Endothelial cell of umbilical vein (primary cell): ENCODE data around the gene CD163L1. TPM values are rescaled to one million over a fixed set of nuclear protein-coding genes. Genes with fewer than 3 reads are reported as not detected.

ENCODE experiments used
- BruUV-seq: library from RNA; stranded (reverse); fragments of 400-500 nt; replicated peaks from 2 replicates; lab custom pipeline; 2021; lab: Mats Ljungman, UMichigan
- CTCF ChIA-PET: fragments of 300-600, 350-600 bp; sonication (Branson Sonifier 250); formaldehyde crosslinking; loops from one replicate; lab custom pipeline; 2021; ENCODE audit warnings: antibody characterized with exemption, inconsistent platforms; lab: Charles Lee
- POLR2A ChIA-PET: fragments of 300-600, 350-600 bp; sonication (Branson Sonifier 250); formaldehyde crosslinking; loops from one replicate; lab custom pipeline; 2021; ENCODE audit warnings: antibody characterized with exemption, inconsistent platforms; lab: Charles Lee
- DNase-seq: peaks from one replicate; pipeline ENCODE4 v3.0.0-alpha.2; 2011; ENCODE audit warnings: low read depth, low spot score
- FAIRE-seq: peaks from 2 replicates; lab custom pipeline; 2011; peaks lifted over from hg19 to GRCh38; lab: Jason Lieb, UNC
- H2AFZ ChIP-seq: 2 replicates; pipeline ENCODE4 v1.6.0; 2012; ENCODE audit warnings: low read depth, low read length, control low read depth, inconsistent platforms
- H3K27ac ChIP-seq: 2 replicates; pipeline ENCODE4 v1.5.1; 2011; ENCODE audit warnings: low read depth, mild to moderate bottlenecking, control low read depth, low read length, moderate library complexity; ENCODE audit not compliant: insufficient read depth
- H3K27me3 ChIP-seq, 2 experiments: 2 replicates each; pipeline versions ENCODE4 v1.6.0 to v1.6.1; 2011; ENCODE audit warnings: low read length in 2 of 2, mixed read lengths in 1 of 2; ENCODE audit not compliant: control insufficient read depth in 2 of 2, insufficient read depth in 2 of 2
- H3K36me3 ChIP-seq, 2 experiments: 2 replicates in 1 of 2; 3 replicates in 1 of 2; pipeline ENCODE4 v1.5.1; 2011; ENCODE audit warnings: low read length in 2 of 2, mild to moderate bottlenecking in 1 of 2, moderate library complexity in 1 of 2; ENCODE audit not compliant: control insufficient read depth in 2 of 2, insufficient read depth in 2 of 2; ENCODE audit errors: extremely low read depth in 1 of 2
- H3K4me1 ChIP-seq: 3 replicates; pipeline ENCODE4 v1.5.1; 2011; ENCODE audit warnings: mild to moderate bottlenecking, low read length; ENCODE audit not compliant: control insufficient read depth, insufficient read depth; ENCODE audit errors: extremely low read depth
- H3K4me2 ChIP-seq: 2 replicates; pipeline ENCODE4 v1.6.1; 2011; ENCODE audit warnings: low read length, control low read depth, mixed read lengths; ENCODE audit not compliant: insufficient read depth
- H3K4me3 ChIP-seq, 3 experiments: fragments of 200-600 bp in 1 of 3; sonication (generic), shearing (Covaris generic) in 1 of 3; replicated peaks in 1 of 3; 2 replicates each; pipeline ENCODE4 v1.5.1; 2011 to 2016; ENCODE audit warnings: control low read depth in 3 of 3, low read length in 3 of 3, mild to moderate bottlenecking in 2 of 3, inconsistent platforms in 1 of 3, low read depth in 1 of 3, moderate library complexity in 1 of 3; ENCODE audit not compliant: insufficient read depth in 1 of 3
- H3K79me2 ChIP-seq: 2 replicates; pipeline ENCODE4 v1.6.0; 2012; ENCODE audit warnings: low read length, inconsistent platforms; ENCODE audit not compliant: control insufficient read depth, insufficient read depth
- H3K9ac ChIP-seq: replicated peaks from 2 replicates; pipeline ENCODE3; 2011; ENCODE audit warnings: low read length, control low read depth; ENCODE audit not compliant: insufficient read depth; ENCODE audit errors: extremely low read depth
- H3K9me1 ChIP-seq: replicated peaks from 3 replicates; pipeline ENCODE4 v1.6.0; 2011; ENCODE audit warnings: mild to moderate bottlenecking, low read length; ENCODE audit not compliant: control insufficient read depth, insufficient read depth; ENCODE audit errors: extremely low read depth
- H3K9me3 ChIP-seq: replicated peaks from 2 replicates; pipeline ENCODE4 v1.5.1; 2012; ENCODE audit warnings: low read length, inconsistent platforms; ENCODE audit not compliant: control insufficient read depth, insufficient read depth
- H4K20me1 ChIP-seq: replicated peaks from 2 replicates; pipeline ENCODE3; 2011; ENCODE audit warnings: mild to moderate bottlenecking, low read length; ENCODE audit not compliant: control insufficient read depth, insufficient read depth; ENCODE audit errors: extremely low read depth
- EZH2 ChIP-seq: IDR thresholded peaks from 2 replicates; pipeline ENCODE4 v1.6.1; 2012; ENCODE audit warnings: borderline replicate concordance, low read depth, mild to moderate bottlenecking, moderate library complexity, low read length, inconsistent platforms; ENCODE audit not compliant: severe bottlenecking
- FOS ChIP-seq: IDR thresholded peaks from 2 replicates; pipeline ENCODE4 v1.6.1; 2011; ENCODE audit warnings: mild to moderate bottlenecking, low read length, moderate library complexity, borderline replicate concordance; ENCODE audit not compliant: insufficient read depth
- GATA2 ChIP-seq: IDR thresholded peaks from 2 replicates; pipeline ENCODE4 v1.7.0; 2011; ENCODE audit warnings: low read depth, mild to moderate bottlenecking, moderate library complexity, mixed read lengths, low read length; ENCODE audit not compliant: insufficient read length, insufficient read depth
- JUN ChIP-seq: IDR thresholded peaks from 2 replicates; pipeline ENCODE4 v1.6.1; 2011; ENCODE audit warnings: borderline replicate concordance, low read depth; ENCODE audit not compliant: insufficient read length, insufficient read depth
- MYC ChIP-seq: IDR thresholded peaks from one replicate; pipeline ENCODE4 v1.6.1; 2011; ENCODE audit warnings: mild to moderate bottlenecking, low read depth, low read length
- POLR2A ChIP-seq: IDR thresholded peaks from 2 replicates; pipeline ENCODE4 v1.6.1; 2012; ENCODE audit warnings: low read depth, mild to moderate bottlenecking, control low read depth, low read length
- POLR2AphosphoS5 ChIP-seq: IDR thresholded peaks from 2 replicates; pipeline ENCODE4 v1.6.1; 2012; ENCODE audit warnings: low read depth, mild to moderate bottlenecking, control low read depth, low read length, moderate library complexity; ENCODE audit not compliant: insufficient read depth
- dilution Hi-C: fragments of 300-500 bp; cut with MboI; formaldehyde crosslinking; loops from one replicate; pipeline ENCODE4 v1.15.0; 2019; ENCODE audit warnings: low sequenced_read_pairs; ENCODE audit not compliant: extremely low pct_ligation_motif_present
- intact Hi-C: fragments of 100-400 bp; cut with micrococcal nuclease; formaldehyde crosslinking; loops from one replicate; pipeline ENCODE4 v1.10.0; 2022
- polyA plus RNA-seq, 4 experiments: library from polyadenylated mRNA; depleted of rRNA in 3 of 4; stranded (reverse) in 3 of 4; unstranded in 1 of 4; fragments of >200 nt; gene quantifications; 2 replicates each; pipeline versions ENCODE4 v1.2.1 to v1.2.3, GENCODE V29; 2011 to 2012; ENCODE audit warnings: missing spikeins in 1 of 4
- total RNA-seq: library from RNA; stranded (reverse); gene quantifications from 2 replicates; pipeline ENCODE4 v1.2.3, GENCODE V29; 2021
- TF ChIP-seq, protein P1 (sequence below), 2 donors: IDR thresholded peaks; 1 replicate in 1 of 2; 2 replicates in 1 of 2; pipeline ENCODE4 v1.5.1; 2011; ENCODE audit warnings: low read length in 2 of 2, mild to moderate bottlenecking in 2 of 2, moderate library complexity in 2 of 2, control low read depth in 1 of 2, inconsistent platforms in 1 of 2, low read depth in 1 of 2; ENCODE audit not compliant: insufficient read depth in 1 of 2; ENCODE audit errors: extremely low read depth in 1 of 2
- TF ChIP-seq, protein P2 (sequence below): IDR thresholded peaks from 2 replicates; pipeline ENCODE4 v1.6.1; 2011; ENCODE audit not compliant: insufficient read depth, insufficient read length

The CD163L1 gene
- total and polyA plus RNA-seq, 2 donors (not counting 3 experiments of a cell fraction or from before 2014, with no cell fraction given) = 2.8 to 7.5 TPM

DNA sequence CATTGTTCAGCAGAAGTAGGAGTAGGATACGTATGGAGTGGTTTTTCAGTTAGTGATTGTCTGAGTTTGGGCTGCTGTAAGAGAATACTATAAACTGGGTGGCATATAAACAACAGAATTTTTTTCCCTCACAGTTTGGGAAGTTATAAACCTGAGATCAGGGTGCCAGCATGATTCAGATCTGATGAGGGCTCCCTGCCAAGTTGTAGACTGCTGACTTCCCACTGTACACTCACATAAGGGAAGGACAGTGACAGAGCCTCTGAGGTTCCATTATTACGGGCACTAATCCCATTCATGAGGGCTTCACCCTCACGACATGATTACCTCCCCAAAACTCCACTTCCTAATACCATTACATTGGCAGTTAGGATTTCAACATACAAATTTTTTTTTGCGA lies 89.4 kb downstream of the CD163L1 start:
- ChIA-PET CTCF (no interaction called here), POLR2A (no interaction called here)
- peak; percentile 70 for DNase-seq
- Histone ChIP-seq H3K36me3 (no peaks in the 10 kb centered on the region), H3K4me3 (no peak overlapping the region), H3K9me3 (no peaks in the 10 kb centered on the region), H3K4me2 (no peak overlapping the region), H3K9me1 (no peaks in the 10 kb centered on the region), H4K20me1 (no peaks in the 10 kb centered on the region), H3K27me3 (no peaks in the 10 kb centered on the region), H3K27ac (no peak overlapping the region), H2AFZ (no peak overlapping the region), H3K4me1 (peaks cover 29% of the 10 kb centered on the region), H3K9ac (no peak overlapping the region), H3K79me2 (no peaks in the 10 kb centered on the region)
- dilution Hi-C loops = no loop called here
- TF ChIP-seq JUN (no peak), POLR2A (no peak), GATA2 (peak; percentile 44), POLR2AphosphoS5 (no peak), EZH2 (no peak), MYC (no peak), FOS (peak; percentile 32)
- TF ChIP-seq, protein P1, sequence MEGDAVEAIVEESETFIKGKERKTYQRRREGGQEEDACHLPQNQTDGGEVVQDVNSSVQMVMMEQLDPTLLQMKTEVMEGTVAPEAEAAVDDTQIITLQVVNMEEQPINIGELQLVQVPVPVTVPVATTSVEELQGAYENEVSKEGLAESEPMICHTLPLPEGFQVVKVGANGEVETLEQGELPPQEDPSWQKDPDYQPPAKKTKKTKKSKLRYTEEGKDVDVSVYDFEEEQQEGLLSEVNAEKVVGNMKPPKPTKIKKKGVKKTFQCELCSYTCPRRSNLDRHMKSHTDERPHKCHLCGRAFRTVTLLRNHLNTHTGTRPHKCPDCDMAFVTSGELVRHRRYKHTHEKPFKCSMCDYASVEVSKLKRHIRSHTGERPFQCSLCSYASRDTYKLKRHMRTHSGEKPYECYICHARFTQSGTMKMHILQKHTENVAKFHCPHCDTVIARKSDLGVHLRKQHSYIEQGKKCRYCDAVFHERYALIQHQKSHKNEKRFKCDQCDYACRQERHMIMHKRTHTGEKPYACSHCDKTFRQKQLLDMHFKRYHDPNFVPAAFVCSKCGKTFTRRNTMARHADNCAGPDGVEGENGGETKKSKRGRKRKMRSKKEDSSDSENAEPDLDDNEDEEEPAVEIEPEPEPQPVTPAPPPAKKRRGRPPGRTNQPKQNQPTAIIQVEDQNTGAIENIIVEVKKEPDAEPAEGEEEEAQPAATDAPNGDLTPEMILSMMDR (IDR thresholded peaks at IDR 0.05; ENCODE audit: extremely low read depth in 1 of 2, insufficient read depth in 1 of 2, low read depth in 1 of 2, low read length in 2 of 2) = no peak
- TF ChIP-seq, protein P2, sequence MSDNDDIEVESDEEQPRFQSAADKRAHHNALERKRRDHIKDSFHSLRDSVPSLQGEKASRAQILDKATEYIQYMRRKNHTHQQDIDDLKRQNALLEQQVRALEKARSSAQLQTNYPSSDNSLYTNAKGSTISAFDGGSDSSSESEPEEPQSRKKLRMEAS = no peak
- no TSS peak for BruUV-seq
- no peak for FAIRE-seq
- intact Hi-C loops = no loop called here
